GM23338 (cell line): ENCODE results near the gene USP19. TPM values are rescaled to one million over a fixed set of nuclear protein-coding genes. Genes with fewer than 3 reads are reported as not detected.
A peak's percentile ranks its signal among the peaks of the same experiment; 100 is the strongest.

Experiments used
- ATAC-seq: fragments of 200-7000 bp; cut with Tn5 transposase; 3 replicates; pipeline ENCODE4 v1.9.1; 2020
- DNase-seq: peaks from one replicate; pipeline ENCODE4 v3.0.0-alpha.2; 2015; ENCODE audit warnings: low spot score
- H2AFZ ChIP-seq: fragments of 200-600 bp; sonication (generic); 2 replicates; pipeline ENCODE4 v1.8.0; 2016; ENCODE audit warnings: antibody characterized with exemption, mild to moderate bottlenecking, moderate library complexity
- H3F3A ChIP-seq: fragments of 200-600 bp; sonication (generic); replicated peaks from 2 replicates; pipeline ENCODE4 v1.8.0; 2017; ENCODE audit warnings: antibody characterized with exemption, mixed run types, low read depth
- H3K27ac ChIP-seq: fragments of 200-600 bp; sonication (generic); 2 replicates; pipeline ENCODE4 v1.6.1; 2016; ENCODE audit warnings: low read depth
- H3K27me3 ChIP-seq: fragments of 200-600 bp; sonication (generic); 2 replicates; pipeline ENCODE4 v1.8.0; 2016; ENCODE audit warnings: mild to moderate bottlenecking, mixed run types, moderate library complexity; ENCODE audit not compliant: insufficient read depth
- H3K36me3 ChIP-seq: fragments of 200-600 bp; sonication (generic); 2 replicates; pipeline ENCODE4 v1.8.0; 2016; ENCODE audit warnings: mild to moderate bottlenecking; ENCODE audit not compliant: insufficient read depth
- H3K4me1 ChIP-seq: fragments of 200-600 bp; sonication (generic); 2 replicates; pipeline ENCODE4 v1.8.0; 2016; ENCODE audit warnings: mild to moderate bottlenecking, moderate library complexity; ENCODE audit not compliant: insufficient read depth
- H3K4me2 ChIP-seq: fragments of 200-600 bp; sonication (generic); 2 replicates; pipeline ENCODE4 v1.7.1; 2017; ENCODE audit warnings: mixed run types
- H3K4me3 ChIP-seq: fragments of 200-600 bp; sonication (generic); 2 replicates; pipeline ENCODE4 v1.6.1; 2016; ENCODE audit warnings: mixed run types
- H3K79me2 ChIP-seq: fragments of 200-600 bp; sonication (generic); replicated peaks from 2 replicates; pipeline ENCODE4 v1.8.0; 2017; ENCODE audit warnings: mild to moderate bottlenecking; ENCODE audit not compliant: insufficient read depth
- H3K9me2 ChIP-seq: fragments of 200-600 bp; sonication (generic); 2 replicates; pipeline ENCODE4 v1.8.0; 2017; ENCODE audit not compliant: insufficient read depth
- H4K20me1 ChIP-seq: fragments of 200-600 bp; sonication (generic); replicated peaks from 2 replicates; pipeline ENCODE4 v1.8.0; 2017; ENCODE audit warnings: mild to moderate bottlenecking; ENCODE audit not compliant: insufficient read depth
- H3K27ac Mint-ChIP-seq: 2 replicates; pipeline ENCODE4 v1.8.0; 2020; ENCODE audit warnings: inconsistent platforms, mild to moderate bottlenecking, moderate library complexity, mixed read lengths
- H3K27me3 Mint-ChIP-seq: 3 replicates; pipeline ENCODE4 v1.8.0; 2022; ENCODE audit warnings: low read depth, mild to moderate bottlenecking, moderate library complexity, mixed read lengths, inconsistent platforms; ENCODE audit not compliant: insufficient read depth, poor library complexity
- H3K36me3 Mint-ChIP-seq: 3 replicates; pipeline ENCODE4 v1.8.0; 2021; ENCODE audit warnings: low read depth, mild to moderate bottlenecking, inconsistent platforms, moderate library complexity, mixed read lengths
- H3K4me1 Mint-ChIP-seq: 3 replicates; pipeline ENCODE4 v1.8.0; 2020; ENCODE audit warnings: mild to moderate bottlenecking, inconsistent platforms, mixed read lengths
- H3K4me3 Mint-ChIP-seq: 3 replicates; pipeline ENCODE4 v1.8.0; 2021; ENCODE audit warnings: moderate library complexity, mild to moderate bottlenecking, inconsistent platforms, mixed read lengths
- H3K9me3 Mint-ChIP-seq: 3 replicates; pipeline ENCODE4 v1.8.0; 2020; ENCODE audit warnings: moderate library complexity, mild to moderate bottlenecking, inconsistent platforms, mixed read lengths
- CREB1 ChIP-seq: fragments of 250-450 bp; sonication (Bioruptor Pico); IDR thresholded peaks from 2 replicates; pipeline ENCODE4 v1.5.0; 2020; ENCODE audit warnings: low read depth, mild to moderate bottlenecking, moderate library complexity
- CTCF ChIP-seq, 2 experiments: fragments of 200-600 bp in 1 of 2; sonication (generic) in 1 of 2; conservative IDR thresholded peaks; 2 replicates each; pipeline versions ENCODE4 v1.5.1 to v1.6.1; 2016 to 2017; ENCODE audit warnings: antibody characterized with exemption in 2 of 2, low read depth in 2 of 2, mild to moderate bottlenecking in 2 of 2, moderate library complexity in 1 of 2
- EZH2 ChIP-seq: fragments of 200-600 bp; sonication (generic); IDR thresholded peaks from one replicate; pipeline ENCODE4 v1.8.0; 2017; ENCODE audit warnings: antibody characterized with exemption, mild to moderate bottlenecking, low read depth; ENCODE audit not compliant: unreplicated experiment
- EZH2phosphoT487 ChIP-seq: fragments of 200-600 bp; sonication (generic); IDR thresholded peaks from one replicate; pipeline ENCODE4 v1.8.1; 2018; ENCODE audit warnings: antibody characterized with exemption; ENCODE audit not compliant: unreplicated experiment
- JUNB ChIP-seq: IDR thresholded peaks from one replicate; pipeline ENCODE4 v1.6.1; 2016; ENCODE audit warnings: antibody characterized with exemption; ENCODE audit not compliant: unreplicated experiment
- NANOG ChIP-seq: IDR thresholded peaks from 2 replicates; pipeline ENCODE4 v1.6.1; 2016; ENCODE audit warnings: antibody characterized with exemption, borderline replicate concordance
- POLR2AphosphoS5 ChIP-seq: IDR thresholded peaks from 2 replicates; pipeline ENCODE4 v1.6.1; 2016; ENCODE audit warnings: antibody characterized with exemption, low read depth
- REST ChIP-seq: IDR thresholded peaks from one replicate; pipeline ENCODE4 v1.6.1; 2018; ENCODE audit warnings: antibody characterized with exemption; ENCODE audit not compliant: unreplicated experiment
- STAT1 ChIP-seq: IDR thresholded peaks from one replicate; pipeline ENCODE4 v1.6.1; 2016; ENCODE audit warnings: antibody characterized with exemption; ENCODE audit not compliant: unreplicated experiment
- ZNF114 ChIP-seq: fragments of 250-450 bp; sonication (Bioruptor Pico); IDR thresholded peaks from 2 replicates; pipeline ENCODE4 v1.5.0; 2020; ENCODE audit warnings: mild to moderate bottlenecking, moderate library complexity
- ZNF331 ChIP-seq: fragments of 250-450 bp; sonication (Bioruptor Pico); IDR thresholded peaks from 2 replicates; pipeline ENCODE4 v1.5.0; 2020; ENCODE audit warnings: low read depth, mild to moderate bottlenecking, moderate library complexity
- ZNF462 ChIP-seq: fragments of 250-450 bp; sonication (Bioruptor Pico); IDR thresholded peaks from 2 replicates; pipeline ENCODE4 v1.5.0; 2020; ENCODE audit warnings: mild to moderate bottlenecking, moderate library complexity
- polyA plus RNA-seq: library from polyadenylated mRNA; unstranded; fragments of >200 nt; fragmentation: Nextera tagmentation; extraction: Ambion mirVana; gene quantifications from 2 replicates; pipeline ENCODE4 v1.2.1, GENCODE V29; 2016
- total RNA-seq: library from RNA; depleted of rRNA; stranded (reverse); fragments of >200 nt; shearing (Covaris generic); gene quantifications from 2 replicates; pipeline ENCODE4 v1.2.3, GENCODE V29; 2014
- TF ChIP-seq, protein P1 (sequence below): IDR thresholded peaks from 2 replicates; pipeline ENCODE4 v1.6.1; 2016; ENCODE audit warnings: antibody characterized with exemption

Gene USP19
- total and polyA plus RNA-seq, 2 experiments from 2014 or later: 13.2 to 62.0 TPM

DNA sequence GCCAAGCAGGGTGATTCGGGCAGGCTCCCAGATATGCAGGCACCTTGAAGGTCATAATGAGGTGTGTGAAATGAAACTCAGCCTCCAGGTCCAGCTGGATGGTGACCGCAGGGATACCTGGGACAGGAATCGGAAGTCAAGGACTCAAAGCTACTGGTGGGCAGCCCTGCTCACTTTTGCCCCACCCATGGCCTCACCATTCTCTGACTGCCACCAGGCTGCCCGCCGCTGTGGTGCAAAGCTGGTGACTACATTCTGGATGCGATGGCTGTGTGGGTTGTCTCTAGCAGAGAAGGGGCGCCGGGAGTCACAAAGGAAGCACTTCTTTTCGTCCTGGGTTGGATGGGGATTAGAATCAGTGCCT is 11.4 kb upstream of the USP19 start:
- H3K27ac ChIP-seq: no peak overlapping the region
- ATAC-seq (no peak), DNase-seq (no peak)
- H3K79me2 ChIP-seq: no peaks in the 10 kb centered on the region; the same call in 1 of the 2 replicates
- H3K4me1 ChIP-seq: peaks cover 7% of the 10 kb centered on the region; the same call in 1 of the 2 replicates
- no peaks in the 10 kb centered on the region for H3K9me2 ChIP-seq
- H3K27me3 ChIP-seq: no peaks in the 10 kb centered on the region
- Mint-ChIP-seq H3K4me1 (peaks cover 15% of the 10 kb centered on the region), H3K4me3 (peak overlapping the region; percentile 88), H3K9me3 (no peaks in the 10 kb centered on the region; the same call in 2 of the 3 replicates), H3K27me3 (peaks cover 2% of the 10 kb centered on the region), H3K27ac (no peak overlapping the region), H3K36me3 (no peaks in the 10 kb centered on the region)
- H3K36me3 ChIP-seq: no peaks in the 10 kb centered on the region
- no peak for TF ChIP-seq REST
- no peak for TF ChIP-seq CTCF (conservative IDR thresholded peaks at IDR 0.05; ENCODE audit: low read depth in 2 of 2)
- TF ChIP-seq EZH2: no peak
- no peak for TF ChIP-seq ZNF114
- TF ChIP-seq EZH2phosphoT487: no peak
- TF ChIP-seq CREB1: no peak
- TF ChIP-seq, protein P1, sequence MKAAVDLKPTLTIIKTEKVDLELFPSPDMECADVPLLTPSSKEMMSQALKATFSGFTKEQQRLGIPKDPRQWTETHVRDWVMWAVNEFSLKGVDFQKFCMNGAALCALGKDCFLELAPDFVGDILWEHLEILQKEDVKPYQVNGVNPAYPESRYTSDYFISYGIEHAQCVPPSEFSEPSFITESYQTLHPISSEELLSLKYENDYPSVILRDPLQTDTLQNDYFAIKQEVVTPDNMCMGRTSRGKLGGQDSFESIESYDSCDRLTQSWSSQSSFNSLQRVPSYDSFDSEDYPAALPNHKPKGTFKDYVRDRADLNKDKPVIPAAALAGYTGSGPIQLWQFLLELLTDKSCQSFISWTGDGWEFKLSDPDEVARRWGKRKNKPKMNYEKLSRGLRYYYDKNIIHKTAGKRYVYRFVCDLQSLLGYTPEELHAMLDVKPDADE: no peak
- no peak for TF ChIP-seq ZNF331 (CRISPR knock-in tag)
- TF ChIP-seq POLR2AphosphoS5: no peak
- no peak for TF ChIP-seq NANOG
- no peak for TF ChIP-seq ZNF462 (CRISPR knock-in tag)
- no peak for TF ChIP-seq STAT1
- no peak for TF ChIP-seq JUNB
- peak overlapping the region; percentile 96 for H2AFZ ChIP-seq
- H3K4me3 ChIP-seq: peak overlapping the region; percentile 97
- no peaks in the 10 kb centered on the region for H4K20me1 ChIP-seq
- peak overlapping the region; percentile 100 for H3K4me2 ChIP-seq
- H3F3A ChIP-seq: no peaks in the 10 kb centered on the region
